Stimulated activated naive CD8-positive, alpha-beta T cell treated with anti-CD3 and anti-CD28 coated beads, Interleukin-15, amount 100 ng/mL, for 72 hours (primary cell): ENCODE data around the gene CSNK1G2.

Experiments
- ATAC-seq: fragments of 150-1000 bp; cut with Tn5 transposase; 2 replicates; pipeline ENCODE4 v1.10.0; 2021; ENCODE audit warnings: mild to moderate bottlenecking, moderate library complexity
- DNase-seq, 2 donors: peaks; one replicate each; pipeline ENCODE4 v3.0.0; 2021 to 2022
- H3K27ac Mint-ChIP-seq, 2 donors: one replicate each; pipeline ENCODE4 v1.8.0; 2022; ENCODE audit warnings: mild to moderate bottlenecking in 2 of 2, mixed read lengths in 2 of 2, moderate library complexity in 2 of 2
- H3K27me3 Mint-ChIP-seq: one replicate; pipeline ENCODE4 v1.8.0; 2022; ENCODE audit warnings: mixed read lengths
- H3K4me1 Mint-ChIP-seq: one replicate; pipeline ENCODE4 v1.8.0; 2022; ENCODE audit warnings: mild to moderate bottlenecking, mixed read lengths
- H3K4me3 Mint-ChIP-seq, 2 donors: one replicate each; pipeline ENCODE4 v1.8.0; 2022; ENCODE audit warnings: mild to moderate bottlenecking in 2 of 2, mixed read lengths in 2 of 2, moderate library complexity in 1 of 2
- H3K9me3 Mint-ChIP-seq, 2 donors: one replicate each; pipeline ENCODE4 v1.8.0; 2022; ENCODE audit warnings: mixed read lengths in 2 of 2

The CSNK1G2 gene

GRCh38 chr19:1912760-1913505 is 28.0 kb upstream of the CSNK1G2 start:
- ATAC-seq = peak; percentile 24
- Mint-ChIP-seq H3K27me3 (no peaks in the 10 kb centered on the region), H3K27ac (no peak overlapping the region), H3K4me1 (peaks cover 42% of the 10 kb centered on the region), H3K9me3 (no peaks in the 10 kb centered on the region), H3K4me3 (no peak overlapping the region)
- no peak for DNase-seq

GRCh38 chr19:1913781-1914577 is 27.0 kb upstream of the CSNK1G2 start:
- H3K27ac Mint-ChIP-seq = no peak overlapping the region
- H3K27me3 Mint-ChIP-seq = no peaks in the 10 kb centered on the region
- peaks cover 31% of the 10 kb centered on the region for H3K4me1 Mint-ChIP-seq
- DNase-seq (no peak), ATAC-seq (no peak)
- H3K9me3 Mint-ChIP-seq = no peaks in the 10 kb centered on the region
- H3K4me3 Mint-ChIP-seq = no peak overlapping the region

- H3K9me3 Mint-ChIP-seq = no peaks in the 10 kb centered on the region
- DNase-seq (no peak), ATAC-seq (no peak)
- H3K4me3 Mint-ChIP-seq = no peak overlapping the region
- no peaks in the 10 kb centered on the region for H3K27me3 Mint-ChIP-seq
- H3K4me1 Mint-ChIP-seq = peaks cover 22% of the 10 kb centered on the region
- H3K27ac Mint-ChIP-seq = no peak overlapping the region
These were observed 26.1 kb upstream of the CSNK1G2 start for GRCh38 chr19:1914826-1915341.

- H3K4me1 Mint-ChIP-seq = peaks cover 28% of the 10 kb centered on the region
- no peak overlapping the region for H3K4me3 Mint-ChIP-seq
- no peak for DNase-seq
- no peak for ATAC-seq
- no peaks in the 10 kb centered on the region for H3K27me3 Mint-ChIP-seq
- no peaks in the 10 kb centered on the region for H3K9me3 Mint-ChIP-seq
- peak overlapping the region in 1 of 2 donors; percentile 63 for H3K27ac Mint-ChIP-seq
These were observed 23.8 kb upstream of the CSNK1G2 start for GRCh38 chr19:1917146-1917545.

GRCh38 chr19:1917926-1918325 is 23.0 kb upstream of the CSNK1G2 start:
- ATAC-seq (no peak), DNase-seq (no peak)
- Mint-ChIP-seq H3K4me3 (no peak overlapping the region), H3K27ac (no peak overlapping the region), H3K9me3 (no peaks in the 10 kb centered on the region), H3K27me3 (no peaks in the 10 kb centered on the region), H3K4me1 (peaks cover 33% of the 10 kb centered on the region)

GRCh38 chr19:1918975-1919374 is 22.0 kb upstream of the CSNK1G2 start:
- Mint-ChIP-seq H3K27me3 (no peaks in the 10 kb centered on the region), H3K9me3 (no peaks in the 10 kb centered on the region), H3K4me1 (peaks cover 30% of the 10 kb centered on the region), H3K4me3 (no peak overlapping the region), H3K27ac (no peak overlapping the region)
- DNase-seq (no peak), ATAC-seq (no peak)

GRCh38 chr19:1920644-1921043 is 20.3 kb upstream of the CSNK1G2 start:
- ATAC-seq (no peak), DNase-seq (no peak)
- no peaks in the 10 kb centered on the region for H3K27me3 Mint-ChIP-seq
- peaks cover 27% of the 10 kb centered on the region for H3K4me1 Mint-ChIP-seq
- H3K9me3 Mint-ChIP-seq = no peaks in the 10 kb centered on the region
- H3K27ac Mint-ChIP-seq = no peak overlapping the region
- no peak overlapping the region for H3K4me3 Mint-ChIP-seq

- Mint-ChIP-seq H3K4me1 (peaks cover 27% of the 10 kb centered on the region), H3K27ac (no peak overlapping the region), H3K9me3 (no peaks in the 10 kb centered on the region), H3K4me3 (no peak overlapping the region), H3K27me3 (no peaks in the 10 kb centered on the region)
- ATAC-seq (no peak), DNase-seq (no peak)
These were observed 19.6 kb upstream of the CSNK1G2 start for GRCh38 chr19:1921326-1921725.

- Mint-ChIP-seq H3K4me1 (peaks cover 27% of the 10 kb centered on the region), H3K4me3 (no peak overlapping the region), H3K9me3 (no peaks in the 10 kb centered on the region), H3K27ac (no peak overlapping the region), H3K27me3 (no peaks in the 10 kb centered on the region)
- ATAC-seq (no peak), DNase-seq (no peak)
These were observed 19.1 kb upstream of the CSNK1G2 start for GRCh38 chr19:1921825-1922224.

- H3K4me1 Mint-ChIP-seq = peaks cover 33% of the 10 kb centered on the region
- no peak overlapping the region for H3K4me3 Mint-ChIP-seq
- H3K27me3 Mint-ChIP-seq = no peaks in the 10 kb centered on the region
- DNase-seq = no peak
- H3K27ac Mint-ChIP-seq = peak overlapping the region in 1 of 2 donors; percentile 31
- no peaks in the 10 kb centered on the region for H3K9me3 Mint-ChIP-seq
- no peak for ATAC-seq
These were observed 18.2 kb upstream of the CSNK1G2 start for GRCh38 chr19:1922803-1923202.

GRCh38 chr19:1923319-1923718 is 17.7 kb upstream of the CSNK1G2 start:
- Mint-ChIP-seq H3K4me1 (peaks cover 37% of the 10 kb centered on the region), H3K9me3 (no peaks in the 10 kb centered on the region), H3K27me3 (peaks cover 5% of the 10 kb centered on the region), H3K4me3 (no peak overlapping the region), H3K27ac (peak overlapping the region in 1 of 2 donors; percentile 71)
- ATAC-seq (peak; percentile 44), DNase-seq (no peak)

- DNase-seq (no peak), ATAC-seq (no peak)
- Mint-ChIP-seq H3K9me3 (no peaks in the 10 kb centered on the region), H3K4me3 (no peak overlapping the region), H3K27me3 (peaks cover 7% of the 10 kb centered on the region), H3K27ac (no peak overlapping the region), H3K4me1 (peaks cover 44% of the 10 kb centered on the region)
These were observed 16.5 kb upstream of the CSNK1G2 start for GRCh38 chr19:1924320-1924961.

- Mint-ChIP-seq H3K27me3 (peaks cover 17% of the 10 kb centered on the region), H3K4me3 (no peak overlapping the region), H3K4me1 (peaks cover 55% of the 10 kb centered on the region), H3K27ac (no peak overlapping the region), H3K9me3 (no peaks in the 10 kb centered on the region)
- ATAC-seq (no peak), DNase-seq (no peak)
These were observed 15.4 kb upstream of the CSNK1G2 start for GRCh38 chr19:1925544-1925943.

GRCh38 chr19:1929021-1929742 is 11.8 kb upstream of the CSNK1G2 start:
- peaks cover 32% of the 10 kb centered on the region for H3K4me1 Mint-ChIP-seq
- ATAC-seq (peak; percentile 92), DNase-seq (peak; percentile 82 to 86)
- peaks cover 0 to 7% of the 10 kb centered on the region in 2 donors for H3K9me3 Mint-ChIP-seq
- peak overlapping the region in 1 of 2 donors; percentile 96 for H3K27ac Mint-ChIP-seq
- peaks cover 18% of the 10 kb centered on the region for H3K27me3 Mint-ChIP-seq
- H3K4me3 Mint-ChIP-seq = peak overlapping the region; percentile 64 to 84

- no peak overlapping the region for H3K4me3 Mint-ChIP-seq
- H3K9me3 Mint-ChIP-seq = peaks cover 0 to 19% of the 10 kb centered on the region in 2 donors
- H3K27ac Mint-ChIP-seq = no peak overlapping the region
- peaks cover 18% of the 10 kb centered on the region for H3K27me3 Mint-ChIP-seq
- ATAC-seq (no peak), DNase-seq (no peak)
- H3K4me1 Mint-ChIP-seq = peaks cover 32% of the 10 kb centered on the region
These were observed 9.5 kb upstream of the CSNK1G2 start for GRCh38 chr19:1931445-1931844.
